ENCODE data around the gene MYO10.

MYO10 gene

GRCh38 chr5:16709691-16710433, 226.2 kb downstream of the MYO10 start:
- no peak overlapping the region for H3K27ac ChIP-seq

GRCh38 chr5:16707869-16708192, 228.3 kb downstream of the MYO10 start:
- no peaks in the 10 kb centered on the region for H3K79me2 ChIP-seq
- peaks cover 16% of the 10 kb centered on the region for H3K4me1 ChIP-seq
- no peak for TF ChIP-seq CTCF (IDR thresholded peaks at IDR 0.05)
- no peaks in the 10 kb centered on the region for H3K36me3 ChIP-seq (ENCODE audit: control insufficient read depth, insufficient read depth, low read length)
- no peak overlapping the region for H3K4me3 ChIP-seq (ENCODE audit: low read depth, low read length)
- H3K4me2 ChIP-seq (ENCODE audit: low read length), result no peak overlapping the region
- H3K27me3 ChIP-seq (ENCODE audit: control insufficient read depth, insufficient read depth, low read length), result no peaks in the 10 kb centered on the region
- no peak overlapping the region for H2AFZ ChIP-seq
- H3K27ac ChIP-seq, result no peak overlapping the region
- no peak overlapping the region for H3K9ac ChIP-seq
- H3K9me3 ChIP-seq (ENCODE audit: control insufficient read depth, low read length), result no peaks in the 10 kb centered on the region

More at GRCh38 chr5:16709691-16710433, 226.2 kb downstream of the MYO10 start:
- no peak overlapping the region for H3K4me2 ChIP-seq (ENCODE audit: low read length)
- H3K4me3 ChIP-seq (ENCODE audit: low read depth, low read length), result no peak overlapping the region
- TF ChIP-seq CTCF (IDR thresholded peaks at IDR 0.05), result no peak
- no peaks in the 10 kb centered on the region for H3K9me3 ChIP-seq (ENCODE audit: control insufficient read depth, low read length)
- no peak overlapping the region for H3K9ac ChIP-seq
- H3K79me2 ChIP-seq, result no peaks in the 10 kb centered on the region
- no peaks in the 10 kb centered on the region for H3K36me3 ChIP-seq (ENCODE audit: control insufficient read depth, insufficient read depth, low read length)
- H3K27me3 ChIP-seq (ENCODE audit: control insufficient read depth, insufficient read depth, low read length), result no peaks in the 10 kb centered on the region
- H3K4me1 ChIP-seq, result peaks cover 20% of the 10 kb centered on the region
- H2AFZ ChIP-seq, result peak overlapping the region; percentile 64

- H3K27ac ChIP-seq, result no peak overlapping the region
- H3K36me3 ChIP-seq (ENCODE audit: control insufficient read depth, insufficient read depth, low read length), result no peaks in the 10 kb centered on the region
- H3K79me2 ChIP-seq, result no peaks in the 10 kb centered on the region
- H3K4me2 ChIP-seq (ENCODE audit: low read length), result no peak overlapping the region
- no peak overlapping the region for H3K9ac ChIP-seq
- TF ChIP-seq CTCF (IDR thresholded peaks at IDR 0.05), result no peak
- H3K4me3 ChIP-seq (ENCODE audit: low read depth, low read length), result no peak overlapping the region
- no peak overlapping the region for H2AFZ ChIP-seq
- H3K4me1 ChIP-seq, result peaks cover 13% of the 10 kb centered on the region
- no peaks in the 10 kb centered on the region for H3K9me3 ChIP-seq (ENCODE audit: control insufficient read depth, low read length)
- H3K27me3 ChIP-seq (ENCODE audit: control insufficient read depth, insufficient read depth, low read length), result no peaks in the 10 kb centered on the region
These were observed 228.8 kb downstream of the MYO10 start for GRCh38 chr5:16707168-16707868.

- Histone ChIP-seq H3K4me1 (peaks cover 10% of the 10 kb centered on the region), H3K4me2 (ENCODE audit: low read length) (no peak overlapping the region), H3K4me3 (ENCODE audit: low read depth, low read length) (no peak overlapping the region), H3K9me3 (ENCODE audit: control insufficient read depth, low read length) (no peaks in the 10 kb centered on the region), H2AFZ (no peak overlapping the region), H3K36me3 (ENCODE audit: control insufficient read depth, insufficient read depth, low read length) (no peaks in the 10 kb centered on the region), H3K9ac (no peak overlapping the region), H3K27me3 (ENCODE audit: control insufficient read depth, insufficient read depth, low read length) (no peaks in the 10 kb centered on the region), H3K79me2 (no peaks in the 10 kb centered on the region), H3K27ac (no peak overlapping the region)
- no peak for TF ChIP-seq CTCF (IDR thresholded peaks at IDR 0.05)
These were observed 231.1 kb downstream of the MYO10 start for GRCh38 chr5:16704945-16705344.
